Measurements from ENCODE around the gene MAN1C1.

GRCh38 chr1:25649505-25650288 lies 33.1 kb downstream of the MAN1C1 start:
- TF ChIP-seq CTCF (IDR thresholded peaks at IDR 0.05): no peak
- no peak for TF ChIP-seq POLR2AphosphoS5 (IDR thresholded peaks at IDR 0.05)

Measured in sigmoid colon (tissue), 4 donors.